Activated T-cell treated with anti-CD3 and anti-CD28 coated beads for 24 hours (primary cell): ENCODE measurements around the gene ATP11C.
"Not testable (repeated sequence)": the region's sequence is repeated elsewhere in the genome, so short reads cannot be mapped to it uniquely, and the experiment has no call there.

ENCODE experiments used
- DNase-seq: peaks from one replicate; pipeline ENCODE4 v3.0.0-alpha.2; 2020; ENCODE audit warnings: low read depth

Gene ATP11C

DNA sequence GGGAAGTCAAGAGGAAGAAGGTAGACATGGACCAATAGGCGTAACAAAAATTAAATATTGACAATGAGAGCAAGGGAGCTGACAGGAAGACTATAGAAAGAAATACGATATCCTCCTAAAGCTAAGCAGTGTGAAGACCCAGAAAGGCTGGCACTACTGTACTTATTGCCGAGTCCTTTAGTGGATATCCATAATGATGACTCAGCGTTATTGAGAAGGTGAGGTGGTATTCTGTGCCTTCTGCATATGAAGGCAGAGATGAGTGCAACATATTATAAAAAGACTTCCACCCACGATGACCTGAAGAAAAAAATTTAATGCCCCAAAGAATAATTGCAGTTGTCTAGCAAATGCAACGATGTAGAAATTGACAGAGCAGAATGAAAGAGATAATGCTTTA is 211.9 kb downstream of the ATP11C start:
- DNase-seq, result no peak

DNA sequence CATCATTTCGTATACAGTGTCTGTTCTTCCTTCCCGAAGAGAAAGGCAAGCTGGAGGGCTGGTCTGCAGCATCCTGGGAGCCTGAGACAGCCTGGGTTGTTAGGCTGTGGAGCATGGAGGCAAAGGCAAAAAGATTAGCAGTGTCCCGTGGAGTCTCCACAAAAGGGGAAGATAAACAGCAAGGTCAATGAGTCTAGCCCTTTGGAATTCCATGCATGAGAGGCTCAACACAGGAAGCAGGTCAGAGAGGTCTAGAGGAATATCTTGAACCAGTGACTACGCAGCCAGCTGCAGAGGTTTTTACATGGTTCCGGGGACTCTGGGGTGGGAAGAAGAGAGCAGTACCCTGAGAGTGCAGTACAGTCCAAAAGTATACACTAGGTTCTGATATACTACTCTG is 212.7 kb downstream of the ATP11C start:
- DNase-seq, result no peak

DNA sequence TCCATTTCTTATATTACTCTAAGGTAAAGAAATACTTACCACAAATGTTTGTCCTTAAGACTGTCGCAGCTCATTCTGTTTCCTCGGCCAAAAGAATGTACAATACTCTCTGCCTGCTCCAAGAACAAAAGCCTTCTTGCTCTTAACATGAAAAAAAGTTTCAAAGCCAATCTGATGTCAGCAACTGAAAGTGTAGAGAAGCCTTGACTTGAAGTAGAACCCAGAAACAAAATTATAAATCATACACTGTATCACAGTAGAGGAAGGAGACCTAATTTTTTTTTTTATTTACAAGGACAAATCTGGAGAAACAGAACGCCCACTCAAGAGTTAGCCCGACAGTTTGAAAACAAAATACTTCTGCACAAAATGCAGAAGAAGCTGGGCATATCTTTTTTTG is 224.8 kb downstream of the ATP11C start, which contains the start of gene MCF2:
MCF2 (minus strand) TSS at position 101 of the 400 bp plus-strand sequence. CDS start 56,423 bp downstream, outside the sequence.
- DNase-seq, result no peak

DNA sequence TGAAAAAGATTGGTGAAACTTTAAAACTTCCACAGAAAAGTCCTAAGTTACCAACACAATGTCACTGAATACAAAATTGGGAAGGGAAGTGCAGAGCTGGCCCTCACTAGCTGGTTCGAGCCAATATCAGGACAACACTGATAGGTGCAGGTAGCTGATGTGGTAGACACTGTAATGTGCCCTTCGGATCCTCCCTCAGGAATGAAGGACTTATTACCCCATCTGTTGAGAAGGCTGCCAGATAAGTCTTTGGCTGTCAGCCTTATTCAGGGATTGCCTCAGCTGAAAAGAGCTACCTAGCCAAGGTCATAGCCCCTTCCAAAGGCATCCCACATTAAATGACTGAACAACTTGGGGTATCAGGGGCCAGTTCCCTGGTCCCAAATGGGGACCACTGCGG is 230.2 kb downstream of the ATP11C start:
- no peak for DNase-seq

DNA sequence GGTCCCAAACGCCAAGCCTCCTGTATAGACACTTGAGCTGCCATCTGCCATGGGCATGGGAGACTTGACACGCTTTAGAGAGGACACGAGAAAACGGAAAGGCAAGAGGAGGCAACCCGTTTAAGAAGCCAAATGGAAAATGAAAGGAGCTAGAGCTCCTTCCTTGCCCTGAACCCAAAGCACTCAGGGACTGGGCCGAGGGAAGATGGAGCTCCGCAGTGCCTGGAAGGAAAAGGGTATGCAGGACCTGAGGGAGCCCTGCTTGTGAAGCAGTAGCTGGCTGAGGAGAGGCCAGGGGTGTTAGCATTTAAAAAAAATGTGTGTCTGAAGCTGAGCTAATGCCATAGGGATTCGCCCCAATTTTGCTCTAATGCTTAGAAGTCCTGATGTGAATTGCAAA is 239.9 kb downstream of the ATP11C start:
- DNase-seq, result no peak

DNA sequence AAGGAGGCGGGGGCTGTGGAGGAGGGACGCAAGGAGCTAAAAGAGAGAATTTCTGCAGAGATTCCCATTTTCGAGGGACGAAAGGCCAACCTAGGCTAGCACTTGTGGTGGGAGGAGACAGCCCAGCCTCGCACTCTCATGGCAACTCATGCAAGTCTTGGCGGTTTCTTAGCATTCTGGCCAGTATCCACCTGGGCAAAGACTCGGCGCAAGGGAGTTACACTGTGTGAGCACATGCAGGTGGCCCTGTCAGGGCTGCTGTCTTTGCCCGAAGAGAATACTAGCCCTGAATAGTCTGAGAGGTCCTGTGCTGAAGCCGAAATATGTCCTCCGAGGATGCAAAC is 240.4 kb downstream of the ATP11C start:
- DNase-seq, result no peak

DNA sequence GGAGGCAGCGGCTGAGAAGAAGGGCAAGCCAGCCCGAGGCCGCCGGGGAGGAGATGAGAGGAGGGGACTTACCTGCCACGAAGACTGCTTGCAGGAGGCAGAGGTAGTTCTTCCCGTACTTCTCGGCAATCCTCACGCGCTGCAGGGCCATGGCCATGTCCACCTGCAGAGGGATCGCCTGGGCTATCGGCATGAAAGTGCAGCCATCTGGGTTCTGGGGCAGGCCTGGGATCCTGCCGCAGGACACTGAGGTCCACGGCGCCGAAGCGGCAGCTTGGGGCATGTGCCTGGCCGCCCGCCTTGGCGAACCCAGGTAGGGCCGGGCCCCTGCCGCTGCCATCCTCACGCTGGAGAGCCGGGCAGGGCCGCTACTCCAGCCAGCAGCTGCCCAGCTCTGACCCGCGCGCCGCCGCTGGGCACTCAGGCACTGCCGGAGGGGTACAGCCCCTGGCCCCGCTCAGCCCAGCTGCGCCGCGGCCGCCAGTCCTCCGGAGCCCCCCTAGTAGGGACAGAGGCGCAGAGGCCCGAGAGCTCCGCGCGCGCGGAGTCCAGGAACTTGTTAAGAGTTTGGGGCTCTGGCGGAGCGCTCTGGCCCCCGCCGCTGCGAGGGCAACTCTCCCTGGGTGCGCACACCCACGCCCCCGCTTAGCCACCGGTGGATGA is 240.9 kb downstream of the ATP11C start:
- no peak for DNase-seq

DNA sequence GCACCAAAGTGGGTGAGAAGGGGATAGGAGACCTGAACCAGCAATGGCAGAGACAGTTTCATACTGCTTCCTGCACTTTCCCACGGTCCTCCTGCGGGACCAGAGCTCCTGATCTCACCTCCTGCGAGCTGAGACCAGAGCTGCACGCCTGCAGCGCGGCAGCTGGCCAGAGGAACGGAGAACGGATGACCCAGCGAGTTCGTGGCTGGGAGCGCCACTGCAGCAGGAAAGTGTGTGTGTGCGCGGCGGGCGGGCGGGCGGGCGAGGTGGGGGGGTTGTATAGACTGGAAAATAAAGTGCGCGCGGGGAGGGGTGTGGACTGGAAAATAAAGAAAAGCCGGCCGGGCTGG is 241.4 kb downstream of the ATP11C start:
- no peak for DNase-seq

DNA sequence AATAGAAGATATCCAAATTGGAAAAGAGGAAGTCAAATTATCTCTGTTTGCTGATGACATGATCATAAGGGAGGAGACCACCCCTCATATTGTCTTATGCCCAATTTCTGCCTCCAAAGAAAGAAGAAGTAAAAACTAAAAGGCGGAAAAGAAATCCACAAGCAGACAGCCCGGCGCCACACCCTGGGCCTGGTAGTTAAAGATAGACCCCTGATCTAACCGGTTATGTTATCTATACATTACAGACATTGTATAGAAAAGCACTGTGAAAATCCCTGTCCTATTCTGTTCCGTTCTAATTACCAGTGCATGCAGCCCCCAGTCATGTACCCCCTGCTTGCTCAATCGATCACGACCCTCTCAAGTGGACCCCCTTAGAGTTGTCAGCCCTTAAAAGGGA is 247.7 kb downstream of the ATP11C start:
- DNase-seq, result not testable (repeated sequence)

DNA sequence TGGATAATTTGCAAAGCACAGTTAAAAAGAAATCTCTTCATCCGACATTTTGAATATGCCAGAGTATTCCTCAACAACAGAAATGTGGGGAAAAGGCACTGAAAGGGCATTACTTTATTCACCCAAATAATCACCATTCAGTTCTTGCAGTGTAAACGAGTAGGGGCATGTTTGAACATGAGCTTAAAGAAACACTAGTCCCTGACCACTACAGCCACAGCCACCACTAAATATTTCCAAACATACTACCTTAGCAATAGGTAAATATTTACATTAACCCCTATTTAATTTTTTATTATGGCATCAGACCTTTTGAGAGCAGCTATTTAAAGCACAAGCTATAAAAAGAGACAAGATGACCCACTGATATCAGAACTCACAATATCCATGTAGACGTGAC is 252.5 kb downstream of the ATP11C start:
- DNase-seq, result no peak
